IPS DF 6.9 (cell line): ENCODE results near the gene VIP.

ENCODE experiments used
- DNase-seq: peaks from one replicate; pipeline ENCODE4 v3.0.0-alpha.2; 2013; ENCODE audit warnings: low read depth, low spot score
- H3K27ac ChIP-seq: one replicate; pipeline ENCODE4 v1.5.1; 2013; ENCODE audit warnings: low read length, control low read depth
- H3K27me3 ChIP-seq: 2 replicates; pipeline ENCODE4 v1.6.1; 2013; ENCODE audit warnings: mild to moderate bottlenecking, low read length; ENCODE audit not compliant: control insufficient read depth, insufficient read depth
- H3K36me3 ChIP-seq: 2 replicates; pipeline ENCODE4 v1.6.1; 2013; ENCODE audit warnings: low read length; ENCODE audit not compliant: control insufficient read depth, insufficient read depth
- H3K4me1 ChIP-seq: 2 replicates; pipeline ENCODE4 v1.6.1; 2013; ENCODE audit warnings: low read length; ENCODE audit not compliant: control insufficient read depth, insufficient read depth
- H3K4me3 ChIP-seq: 2 replicates; pipeline ENCODE4 v1.5.1; 2013; ENCODE audit warnings: mild to moderate bottlenecking, low read length
- H3K9me3 ChIP-seq: 2 replicates; pipeline ENCODE4 v1.6.1; 2013; ENCODE audit warnings: low read length, inconsistent platforms; ENCODE audit not compliant: control insufficient read depth, insufficient read depth
- WGBS: extraction: QIAGEN DNeasy Blood & Tissue Kit; methylation state at CpG from one replicate; pipeline ENCODE4 v1.1.7; 2013; ENCODE audit warnings: mixed read lengths, missing lambda C conversion rate; ENCODE audit not compliant: insufficient read length, insufficient coverage; 5-methylcytosine and 5-hydroxymethylcytosine counted together

Gene VIP

GRCh38 chr6:152734630-152735029, 16.0 kb upstream of the VIP start:
- WGBS: no CpG with 5 or more reads among the region's 2 CpGs
- no peak overlapping the region for H3K27ac ChIP-seq
- no peak for DNase-seq
- H3K27me3 ChIP-seq: no peaks in the 10 kb centered on the region
- no peaks in the 10 kb centered on the region for H3K4me1 ChIP-seq
- H3K4me3 ChIP-seq: no peak overlapping the region
- no peaks in the 10 kb centered on the region for H3K36me3 ChIP-seq
- H3K9me3 ChIP-seq: no peaks in the 10 kb centered on the region

- no CpG with 5 or more reads among the region's 2 CpGs for WGBS
- Histone ChIP-seq H3K4me3 (no peak overlapping the region), H3K27me3 (no peaks in the 10 kb centered on the region), H3K36me3 (no peaks in the 10 kb centered on the region), H3K9me3 (no peaks in the 10 kb centered on the region), H3K27ac (no peak overlapping the region), H3K4me1 (no peaks in the 10 kb centered on the region)
- no peak for DNase-seq
Measured at GRCh38 chr6:152736687-152737273, 13.8 kb upstream of the VIP start.

- Histone ChIP-seq H3K27ac (no peak overlapping the region), H3K4me3 (no peak overlapping the region), H3K4me1 (no peaks in the 10 kb centered on the region), H3K36me3 (no peaks in the 10 kb centered on the region), H3K27me3 (no peaks in the 10 kb centered on the region), H3K9me3 (no peaks in the 10 kb centered on the region)
- no CpG with 5 or more reads among the region's 4 CpGs for WGBS
- DNase-seq: no peak
Measured at GRCh38 chr6:152745509-152746171, 5.0 kb upstream of the VIP start.

DNA sequence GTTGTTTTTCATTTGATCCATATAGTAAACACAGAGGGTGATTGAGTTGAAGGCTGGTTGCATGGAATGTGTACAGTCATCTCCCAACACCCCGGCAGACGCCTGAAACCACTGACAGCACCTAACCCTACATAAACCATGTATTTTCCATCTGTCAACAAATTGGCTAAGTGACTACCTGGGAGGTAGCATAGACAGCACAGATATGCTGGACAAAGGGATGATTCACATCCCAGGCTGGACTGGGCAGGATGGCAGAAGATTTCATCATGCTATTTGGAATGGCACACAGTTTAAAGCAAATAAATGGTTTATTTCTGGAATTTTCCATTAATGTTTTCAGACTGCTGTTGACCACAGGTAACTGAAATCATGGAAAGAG, 4.4 kb upstream of the VIP start:
- Histone ChIP-seq H3K36me3 (no peaks in the 10 kb centered on the region), H3K27me3 (no peaks in the 10 kb centered on the region), H3K27ac (no peak overlapping the region), H3K9me3 (no peaks in the 10 kb centered on the region), H3K4me1 (no peaks in the 10 kb centered on the region), H3K4me3 (no peak overlapping the region)
- DNase-seq: no peak
- WGBS: no CpG with 5 or more reads among the region's 2 CpGs

GRCh38 chr6:152748843-152749242, 1.8 kb upstream of the VIP start:
- DNase-seq: no peak
- WGBS: no CpG with 5 or more reads among the region's 1 CpG
- H3K27ac ChIP-seq: no peak overlapping the region

GRCh38 chr6:152749336-152749735, 1.3 kb upstream of the VIP start:
- Histone ChIP-seq H3K27me3 (no peaks in the 10 kb centered on the region), H3K9me3 (no peaks in the 10 kb centered on the region), H3K4me3 (no peak overlapping the region), H3K27ac (no peak overlapping the region), H3K4me1 (no peaks in the 10 kb centered on the region), H3K36me3 (no peaks in the 10 kb centered on the region)
- whole genome bisulfite sequencing: no CpG with 5 or more reads among the region's 1 CpG
- DNase-seq: no peak

More at GRCh38 chr6:152748843-152749242, 1.8 kb upstream of the VIP start:
- H3K4me3 ChIP-seq: no peak overlapping the region
- H3K27me3 ChIP-seq: no peaks in the 10 kb centered on the region
- H3K36me3 ChIP-seq: no peaks in the 10 kb centered on the region
- H3K9me3 ChIP-seq: no peaks in the 10 kb centered on the region
- no peaks in the 10 kb centered on the region for H3K4me1 ChIP-seq

- no peak for DNase-seq
- Histone ChIP-seq H3K36me3 (no peaks in the 10 kb centered on the region), H3K4me3 (no peak overlapping the region), H3K27ac (no peak overlapping the region), H3K4me1 (no peaks in the 10 kb centered on the region), H3K27me3 (no peaks in the 10 kb centered on the region), H3K9me3 (no peaks in the 10 kb centered on the region)
- no CpG with 5 or more reads among the region's 3 CpGs for WGBS
Measured at GRCh38 chr6:152765331-152765730, 14.7 kb downstream of the VIP start.

DNA sequence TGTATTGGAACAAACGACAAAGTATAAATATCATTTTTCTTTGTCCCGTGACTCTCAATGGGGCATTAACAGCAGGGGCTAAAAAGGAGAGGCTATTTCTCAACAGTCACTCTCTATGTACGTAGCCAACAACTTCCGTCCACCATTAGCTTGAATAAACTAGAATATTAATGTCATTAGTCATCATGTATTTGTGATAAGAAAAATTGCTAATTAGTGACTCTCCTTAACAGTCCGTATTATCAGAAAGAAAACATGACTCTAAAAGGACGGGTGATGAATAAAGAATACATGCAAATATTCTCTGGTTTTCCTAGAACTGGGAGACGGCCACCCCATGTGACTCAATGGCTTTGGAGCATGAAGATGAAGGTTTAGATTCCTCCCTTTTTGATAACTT, 18.6 kb downstream of the VIP start:
- no peak overlapping the region for H3K4me3 ChIP-seq
- H3K36me3 ChIP-seq: no peaks in the 10 kb centered on the region
- no peaks in the 10 kb centered on the region for H3K9me3 ChIP-seq
- no peak overlapping the region for H3K27ac ChIP-seq
- no peaks in the 10 kb centered on the region for H3K4me1 ChIP-seq
- no CpG with 5 or more reads among the region's 7 CpGs for WGBS
- DNase-seq: no peak
- no peaks in the 10 kb centered on the region for H3K27me3 ChIP-seq

DNA sequence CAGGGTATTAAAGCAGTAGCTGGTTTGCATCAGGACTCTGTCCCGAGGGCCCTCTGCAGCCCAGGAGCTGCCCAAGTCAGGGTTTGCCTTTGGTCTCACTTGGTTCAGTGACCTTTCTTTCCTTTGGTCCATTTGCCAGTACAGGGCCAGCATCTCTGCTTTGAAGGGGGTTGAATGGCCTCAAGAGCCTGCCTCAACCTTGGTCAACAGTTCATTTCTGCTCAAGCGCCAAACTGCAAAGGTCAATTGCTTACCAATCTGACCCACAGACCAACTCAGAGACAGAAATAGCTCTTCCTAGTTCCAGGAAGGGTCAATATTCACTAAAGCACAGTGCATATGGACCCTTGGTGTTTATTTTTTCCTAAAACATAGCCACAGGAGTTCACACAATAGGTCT, 19.4 kb downstream of the VIP start:
- Histone ChIP-seq H3K27ac (no peak overlapping the region), H3K4me3 (no peak overlapping the region), H3K36me3 (no peaks in the 10 kb centered on the region), H3K9me3 (no peaks in the 10 kb centered on the region), H3K27me3 (no peaks in the 10 kb centered on the region), H3K4me1 (no peaks in the 10 kb centered on the region)
- no peak for DNase-seq
- WGBS: no CpG with 5 or more reads among the region's 2 CpGs

GRCh38 chr6:152771061-152771687, 20.6 kb downstream of the VIP start:
- Histone ChIP-seq H3K4me3 (no peak overlapping the region), H3K27me3 (no peaks in the 10 kb centered on the region), H3K4me1 (no peaks in the 10 kb centered on the region), H3K27ac (no peak overlapping the region), H3K36me3 (no peaks in the 10 kb centered on the region), H3K9me3 (no peaks in the 10 kb centered on the region)
- no peak for DNase-seq
- no CpG with 5 or more reads among the region's 5 CpGs for WGBS

DNA sequence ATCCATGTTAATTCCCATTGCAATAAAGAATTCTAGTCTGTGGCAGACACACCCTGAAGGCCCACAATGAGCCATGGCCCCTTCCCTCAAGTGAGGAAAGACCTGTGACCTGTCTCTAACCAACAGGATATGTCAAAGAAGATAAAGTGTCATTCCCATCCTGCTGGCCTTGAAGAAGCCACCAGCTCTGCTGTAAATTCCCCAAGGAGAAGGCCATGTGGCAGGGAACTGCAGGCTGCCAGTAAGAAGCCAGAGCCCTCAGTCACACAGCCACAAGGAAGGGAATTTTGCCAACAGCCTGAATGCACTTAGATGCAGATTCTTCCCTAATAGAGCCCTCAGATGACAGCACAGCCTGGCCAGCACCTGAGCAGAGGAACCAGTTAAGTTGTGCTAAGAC, 24.8 kb downstream of the VIP start:
- no peaks in the 10 kb centered on the region for H3K4me1 ChIP-seq
- H3K27me3 ChIP-seq: no peaks in the 10 kb centered on the region
- H3K4me3 ChIP-seq: no peak overlapping the region
- no peak for DNase-seq
- no peaks in the 10 kb centered on the region for H3K9me3 ChIP-seq
- no peaks in the 10 kb centered on the region for H3K36me3 ChIP-seq
- H3K27ac ChIP-seq: no peak overlapping the region
